BLaER1 treated with 17β-estradiol and CSF1 and Interleukin-3, amounts not matched to agents 10 nM and 100 nM (cell line): ENCODE data around the gene DDN.

Source experiments
- H3K27ac ChIP-seq, 11 experiments: shearing (Covaris generic); formaldehyde crosslinking; 2 replicates each; pipeline ENCODE4 v1.8.1; 2022
- H3K27me3 ChIP-seq, 11 experiments: shearing (Covaris generic); formaldehyde crosslinking; 2 replicates each; pipeline ENCODE4 v1.8.1; 2022
- H3K36me3 ChIP-seq, 11 experiments: shearing (Covaris generic); formaldehyde crosslinking; 2 replicates each; pipeline ENCODE4 v1.8.1; 2022
- H3K4me1 ChIP-seq, 10 experiments: shearing (Covaris generic); formaldehyde crosslinking; 2 replicates each; pipeline ENCODE4 v1.8.1; 2022
- H3K4me2 ChIP-seq, 11 experiments: shearing (Covaris generic); formaldehyde crosslinking; 2 replicates each; pipeline ENCODE4 v1.8.1; 2022
- H3K4me3 ChIP-seq, 10 experiments: shearing (Covaris generic); formaldehyde crosslinking; 2 replicates each; pipeline ENCODE4 v1.8.1; 2022
- H3K9ac ChIP-seq, 11 experiments: shearing (Covaris generic); formaldehyde crosslinking; 2 replicates each; pipeline ENCODE4 v1.8.1; 2022
- H3K9me3 ChIP-seq, 11 experiments: shearing (Covaris generic); formaldehyde crosslinking; replicated peaks in 1 of 11; 2 replicates each; pipeline ENCODE4 v1.8.1; 2022
- H4K20me1 ChIP-seq, 11 experiments: shearing (Covaris generic); formaldehyde crosslinking; 2 replicates each; pipeline ENCODE4 v1.8.1; 2022
- Cebpa-rat ChIP-seq, 11 experiments: shearing (Covaris generic); IDR thresholded peaks; 2 replicates each; pipeline ENCODE4 v1.8.1; 2022

Gene DDN

DNA sequence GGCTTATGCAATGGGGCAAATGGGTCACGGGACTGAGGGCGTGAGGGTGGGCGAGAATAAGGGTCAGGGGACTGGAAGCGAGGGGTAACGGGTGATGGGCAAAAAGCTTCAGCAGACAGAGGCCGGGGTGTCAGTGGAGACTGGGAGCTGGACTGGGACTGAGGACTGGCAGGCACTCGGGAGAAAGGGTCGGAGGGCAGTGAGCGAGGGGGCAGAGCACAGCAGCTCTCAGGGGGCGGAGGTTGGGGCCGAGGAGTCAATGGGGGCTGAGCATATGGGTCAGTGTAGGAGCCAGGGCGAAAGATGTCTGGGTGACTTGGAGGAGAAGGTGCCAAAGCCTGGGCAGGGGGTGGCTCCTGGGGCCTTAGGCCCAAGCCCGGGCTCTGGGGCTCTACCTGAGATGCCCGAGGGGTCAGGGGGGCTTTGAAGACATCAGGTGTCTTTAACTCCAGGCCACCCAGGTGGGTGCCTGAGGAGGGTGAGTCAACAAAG lies 41.2 kb upstream of the DDN start:
- H3K36me3 ChIP-seq: peaks cover 99 to 100% (median 100%) of the 10 kb centered on the region in 11 experiments

DNA sequence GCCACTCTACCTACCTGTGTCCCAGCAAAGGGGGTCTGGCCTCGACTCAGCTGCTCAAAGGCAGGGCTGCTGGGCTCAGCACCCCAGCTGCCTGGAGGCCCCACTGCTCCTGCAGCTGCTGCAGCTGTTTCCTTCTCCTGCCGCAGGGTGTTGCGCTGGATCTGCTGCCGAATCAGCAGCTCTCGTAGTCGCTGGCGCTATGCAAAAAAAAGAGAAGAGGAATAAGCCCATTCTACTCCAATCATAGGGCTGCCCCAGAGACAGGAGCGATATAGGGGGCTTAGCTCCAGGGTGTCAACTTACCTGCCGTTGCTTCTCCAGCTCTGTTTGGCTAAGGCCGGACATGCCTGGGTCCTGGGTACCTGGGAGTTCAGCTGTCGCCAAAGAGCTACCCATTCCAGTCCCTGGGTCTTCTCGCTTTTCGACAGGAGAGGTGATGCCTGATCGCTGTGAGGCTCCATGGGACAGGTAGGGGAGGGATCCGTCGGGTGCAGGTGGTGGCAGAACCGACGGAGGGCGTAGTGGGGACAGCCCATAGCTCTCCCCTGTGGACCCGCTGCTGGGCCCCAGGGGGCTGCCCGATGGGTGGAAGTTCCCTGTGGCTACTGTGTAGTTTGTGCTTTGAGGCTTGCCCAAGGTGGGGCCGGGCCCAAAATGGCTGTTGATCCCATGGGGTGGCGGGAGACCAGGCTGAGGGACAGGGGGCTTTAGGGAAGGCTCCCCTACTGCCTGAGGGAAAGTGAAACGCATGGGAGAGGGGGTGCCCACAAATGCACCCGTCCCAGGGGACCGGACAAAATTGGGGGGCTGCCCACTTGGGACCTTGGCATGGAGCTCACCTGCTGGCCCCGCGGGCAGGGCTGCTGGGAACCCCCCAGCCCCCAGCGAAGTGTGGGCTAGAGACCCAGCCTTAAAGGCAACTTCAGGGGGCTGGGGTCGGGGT lies 40.5 kb upstream of the DDN start:
- Histone ChIP-seq H3K9ac (no peak overlapping the region), H3K4me2 (no peak overlapping the region), H3K36me3 (peaks cover 99 to 100% (median 100%) of the 10 kb centered on the region in 11 experiments), H3K27me3 (no peaks in the 10 kb centered on the region), H3K27ac (no peak overlapping the region), H3K4me1 (no peaks in the 10 kb centered on the region), H3K4me3 (no peak overlapping the region), H4K20me1 (peaks cover 62 to 100% (median 100%) of the 10 kb centered on the region in 11 experiments), H3K9me3 (no peaks in the 10 kb centered on the region)
- no peak for TF ChIP-seq Cebpa-rat (IDR thresholded peaks at IDR 0.05)

More for the DNA sequence above, 41.2 kb upstream of the DDN start:
- H3K4me1 ChIP-seq: no peaks in the 10 kb centered on the region
- H3K27ac ChIP-seq: no peak overlapping the region
- TF ChIP-seq Cebpa-rat (IDR thresholded peaks at IDR 0.05): no peak
- H3K27me3 ChIP-seq: no peaks in the 10 kb centered on the region
- H4K20me1 ChIP-seq: peaks cover 59 to 100% (median 98%) of the 10 kb centered on the region in 11 experiments
- no peaks in the 10 kb centered on the region for H3K9me3 ChIP-seq
- no peak overlapping the region for H3K9ac ChIP-seq
- no peak overlapping the region for H3K4me3 ChIP-seq
- H3K4me2 ChIP-seq: no peak overlapping the region

DNA sequence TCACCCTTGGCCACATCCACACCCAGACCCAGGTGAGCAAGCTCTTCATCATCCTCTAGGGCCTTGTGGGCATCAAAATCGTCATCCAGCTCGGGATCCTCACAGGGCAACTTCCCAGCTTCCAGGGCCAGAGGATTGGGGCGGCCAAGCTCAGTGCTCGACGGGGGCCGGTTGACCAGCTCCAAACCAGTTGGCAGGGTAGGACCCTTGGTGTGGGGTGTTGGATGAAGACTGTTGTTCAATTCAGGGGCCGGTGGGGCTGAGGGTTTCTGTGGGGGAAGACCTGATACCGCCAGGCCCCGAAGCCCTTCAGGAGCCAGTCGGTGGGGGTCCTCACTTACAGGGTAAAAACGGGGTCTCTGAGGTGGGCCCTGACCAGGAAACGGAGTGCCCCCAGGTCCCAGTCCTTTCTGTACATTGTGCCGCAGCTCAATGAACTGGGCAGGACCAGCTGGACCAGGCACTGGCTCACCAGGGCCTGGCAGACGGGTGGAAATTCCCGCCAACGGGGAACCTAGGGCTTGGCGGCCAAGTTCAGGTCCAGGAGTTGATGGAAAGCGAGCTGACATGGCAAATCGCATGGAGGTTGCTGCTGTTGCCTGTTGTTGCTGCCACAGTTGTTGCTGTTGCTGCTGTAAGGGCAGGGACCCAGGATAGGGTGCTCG lies 39.2 kb upstream of the DDN start:
- peaks cover 64 to 100% (median 100%) of the 10 kb centered on the region in 11 experiments for H4K20me1 ChIP-seq
- no peak overlapping the region for H3K4me3 ChIP-seq
- H3K4me1 ChIP-seq: no peaks in the 10 kb centered on the region
- no peak for TF ChIP-seq Cebpa-rat (IDR thresholded peaks at IDR 0.05)
- no peaks in the 10 kb centered on the region for H3K27me3 ChIP-seq
- H3K27ac ChIP-seq: no peak overlapping the region
- peaks cover 99 to 100% (median 100%) of the 10 kb centered on the region in 11 experiments for H3K36me3 ChIP-seq
- H3K9me3 ChIP-seq: no peaks in the 10 kb centered on the region
- no peak overlapping the region for H3K9ac ChIP-seq
- no peak overlapping the region for H3K4me2 ChIP-seq

DNA sequence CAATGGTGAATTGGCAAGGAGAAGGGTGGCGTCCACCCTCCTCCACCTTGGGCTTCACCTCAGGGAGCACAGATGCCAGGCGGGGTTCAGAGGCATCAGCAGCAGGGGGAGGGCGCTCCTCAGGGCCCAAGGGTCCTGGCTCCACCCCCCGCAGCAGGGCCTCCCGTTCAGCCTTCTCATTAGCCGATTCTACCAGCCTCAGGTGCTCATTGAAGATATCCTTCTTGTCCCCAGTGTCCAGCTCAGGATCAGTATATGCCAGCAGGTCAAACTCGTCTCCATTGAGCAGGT lies 38.7 kb upstream of the DDN start:
- Histone ChIP-seq H3K9me3 (no peaks in the 10 kb centered on the region), H4K20me1 (peaks cover 64 to 100% (median 100%) of the 10 kb centered on the region in 11 experiments), H3K27ac (no peak overlapping the region), H3K4me2 (no peak overlapping the region), H3K9ac (no peak overlapping the region), H3K4me1 (no peaks in the 10 kb centered on the region), H3K4me3 (no peak overlapping the region), H3K36me3 (peaks cover 99 to 100% (median 100%) of the 10 kb centered on the region in 11 experiments), H3K27me3 (no peaks in the 10 kb centered on the region)
- TF ChIP-seq Cebpa-rat (IDR thresholded peaks at IDR 0.05): no peak

DNA sequence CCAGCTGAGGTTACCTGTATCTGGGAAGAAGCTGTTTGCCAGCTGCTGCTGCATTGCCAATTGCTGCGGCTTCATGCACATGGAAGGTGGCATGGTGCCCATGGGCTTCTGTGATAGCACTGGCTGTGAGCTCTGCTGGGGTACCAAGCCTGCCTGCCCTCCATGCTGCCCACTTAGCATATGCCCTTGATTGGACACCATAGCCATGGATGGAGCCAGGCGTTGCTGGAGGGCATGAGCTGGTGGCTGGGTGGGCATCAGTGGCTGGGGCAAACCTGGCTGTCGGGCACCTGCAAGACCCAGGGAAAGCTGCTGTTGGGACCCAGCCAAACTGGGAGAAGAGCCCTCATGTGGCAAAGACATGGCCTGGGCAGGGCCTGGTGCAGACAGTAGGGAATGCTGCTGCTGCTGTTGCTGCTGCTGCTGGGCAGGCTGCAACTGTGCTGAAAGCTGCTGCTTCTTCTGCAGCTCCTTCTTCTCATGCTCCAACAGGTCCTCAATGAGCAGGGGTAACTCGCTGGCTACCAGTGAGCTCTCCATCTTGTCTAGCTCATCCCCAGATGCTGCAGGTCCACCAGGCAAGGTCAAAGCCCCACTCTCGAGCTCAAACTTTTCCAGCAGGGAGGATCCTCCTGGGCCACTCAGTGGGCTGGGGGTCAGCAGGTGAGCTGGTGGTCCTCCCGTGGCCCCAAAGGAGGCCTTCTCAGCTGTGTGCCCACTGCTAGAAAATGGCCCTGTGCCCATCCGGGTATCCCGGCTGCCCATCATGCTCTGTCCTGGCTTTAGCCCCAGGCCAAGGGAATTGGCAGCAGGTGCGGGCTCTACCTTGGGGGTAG lies 38.2 kb upstream of the DDN start:
- no peak overlapping the region for H3K27ac ChIP-seq
- no peak overlapping the region for H3K4me2 ChIP-seq
- H3K36me3 ChIP-seq: peaks cover 99 to 100% (median 100%) of the 10 kb centered on the region in 11 experiments
- no peaks in the 10 kb centered on the region for H3K4me1 ChIP-seq
- no peaks in the 10 kb centered on the region for H3K9me3 ChIP-seq
- no peak overlapping the region for H3K9ac ChIP-seq
- no peak overlapping the region for H3K4me3 ChIP-seq
- H4K20me1 ChIP-seq: peaks cover 67 to 100% (median 100%) of the 10 kb centered on the region in 11 experiments
- no peaks in the 10 kb centered on the region for H3K27me3 ChIP-seq
- TF ChIP-seq Cebpa-rat (IDR thresholded peaks at IDR 0.05): no peak

DNA sequence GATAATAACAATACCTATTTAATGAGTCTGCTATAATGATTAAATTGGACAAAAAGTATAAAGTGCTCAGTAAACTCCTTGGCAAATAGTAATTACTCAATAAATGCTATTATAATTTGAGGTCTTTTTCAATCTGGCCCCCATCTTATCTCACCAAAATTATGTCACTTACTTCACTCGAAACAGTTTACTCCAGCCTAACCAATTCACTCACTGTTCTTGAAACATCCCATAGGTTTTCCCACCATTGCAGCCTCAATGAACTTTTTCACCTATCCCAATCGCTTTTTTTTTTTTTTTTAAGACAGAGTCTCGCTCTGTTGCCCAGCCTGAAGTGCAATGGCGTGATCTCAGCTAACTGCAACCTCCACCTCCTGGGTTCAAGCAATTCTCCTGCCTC lies 36.9 kb upstream of the DDN start:
- no peaks in the 10 kb centered on the region for H3K9me3 ChIP-seq
- TF ChIP-seq Cebpa-rat (IDR thresholded peaks at IDR 0.05): no peak
- H3K36me3 ChIP-seq: peaks cover 99 to 100% (median 100%) of the 10 kb centered on the region in 11 experiments
- no peak overlapping the region for H3K4me2 ChIP-seq
- no peaks in the 10 kb centered on the region for H3K4me1 ChIP-seq
- no peak overlapping the region for H3K27ac ChIP-seq
- no peaks in the 10 kb centered on the region for H3K27me3 ChIP-seq
- no peak overlapping the region for H3K9ac ChIP-seq
- peaks cover 71 to 100% (median 100%) of the 10 kb centered on the region in 11 experiments for H4K20me1 ChIP-seq
- H3K4me3 ChIP-seq: no peak overlapping the region

DNA sequence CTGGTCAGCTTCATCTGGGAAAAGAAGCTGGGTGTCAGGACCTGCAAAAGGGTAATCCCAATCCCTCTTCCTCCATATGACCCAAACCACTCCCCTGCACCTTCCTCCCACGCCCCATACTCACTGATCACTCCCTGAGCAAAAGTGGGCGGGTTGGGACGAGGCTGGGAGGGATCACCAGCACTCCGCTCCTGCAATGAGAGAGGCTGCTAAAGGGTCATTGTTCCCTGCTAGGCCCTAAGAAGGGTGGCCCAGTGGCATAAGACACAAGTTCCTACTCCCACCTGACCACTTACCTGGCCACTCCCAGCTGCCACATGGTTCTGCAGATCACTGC lies 35.1 kb upstream of the DDN start:
- Histone ChIP-seq H3K36me3 (peaks cover 95 to 100% (median 99%) of the 10 kb centered on the region in 11 experiments), H3K27ac (no peak overlapping the region), H3K27me3 (no peaks in the 10 kb centered on the region), H4K20me1 (peaks cover 71 to 100% (median 93%) of the 10 kb centered on the region in 11 experiments), H3K4me2 (no peak overlapping the region), H3K9ac (no peak overlapping the region), H3K4me3 (no peak overlapping the region), H3K4me1 (0 out of 20 replicates have a peak, but pooled peaks cover 0 to 4% (median 0%) of the 10 kb centered on the region in 10 experiments), H3K9me3 (no peaks in the 10 kb centered on the region)
- TF ChIP-seq Cebpa-rat (IDR thresholded peaks at IDR 0.05): no peak

DNA sequence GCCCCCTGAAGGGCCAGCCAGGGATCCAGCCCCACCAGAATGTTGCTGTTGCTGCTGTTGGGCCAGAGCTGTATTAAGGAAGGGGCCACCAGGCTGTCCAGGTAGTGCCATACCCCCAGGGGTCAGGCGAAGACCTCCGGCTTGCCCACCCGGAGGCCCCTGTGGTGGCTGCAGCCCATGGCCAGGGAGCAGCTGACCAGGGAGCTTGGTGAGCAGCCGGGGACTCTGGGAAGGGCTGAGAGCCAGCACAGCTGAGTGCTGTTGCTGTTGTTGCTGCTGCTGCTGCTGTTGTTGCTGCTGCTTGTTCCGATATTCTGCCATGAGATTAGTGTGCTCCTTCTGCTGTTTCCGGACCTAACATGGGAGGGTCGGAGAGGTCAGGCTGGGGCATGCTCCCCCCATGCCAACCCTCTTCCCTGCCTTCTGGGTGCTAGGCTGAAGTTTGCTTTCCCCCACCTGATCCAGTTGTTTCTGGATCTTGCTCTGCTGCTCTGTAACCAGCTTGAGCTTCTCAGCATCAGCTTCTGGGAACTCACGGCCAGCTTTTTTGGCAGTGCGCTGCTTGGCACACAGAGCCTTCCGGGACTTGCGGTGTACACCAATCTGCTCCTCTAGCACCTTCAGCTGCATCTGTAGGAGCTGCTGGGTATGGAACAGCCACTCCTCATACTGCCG lies 34.6 kb upstream of the DDN start:
- no peak overlapping the region for H3K4me2 ChIP-seq
- H3K4me3 ChIP-seq: no peak overlapping the region
- H3K27me3 ChIP-seq: no peaks in the 10 kb centered on the region
- H3K9ac ChIP-seq: no peak overlapping the region
- H3K27ac ChIP-seq: no peak overlapping the region
- H3K9me3 ChIP-seq: no peaks in the 10 kb centered on the region
- TF ChIP-seq Cebpa-rat (IDR thresholded peaks at IDR 0.05): no peak
- H3K36me3 ChIP-seq: peaks cover 95 to 100% (median 99%) of the 10 kb centered on the region in 11 experiments
- H4K20me1 ChIP-seq: peaks cover 71 to 100% (median 93%) of the 10 kb centered on the region in 11 experiments
- H3K4me1 ChIP-seq: peaks cover 0 to 9% (median 0%) of the 10 kb centered on the region in 10 experiments; a peak in 5 of 20 replicates
